GM19025 (cell line): ENCODE measurements around the gene MACF1.
"Not testable (repeated sequence)": the region's sequence is repeated elsewhere in the genome, so short reads cannot be mapped to it uniquely, and the experiment has no call there.

Experiments used
- ATAC-seq: cut with Tn5 transposase; IDR thresholded peaks from one replicate; pipeline ENCODE4 v1.9.1; 2021; ENCODE audit warnings: mild to moderate bottlenecking, low read depth, moderate library complexity; ENCODE audit not compliant: unreplicated experiment

The MACF1 gene

GRCh38 chr1:39204441-39205081 lies at the start of gene MACF1:
Gene MACF1 (plus strand): TSS chr1:39204695. CDS start chr1:39205023, 328 bp downstream.
- no peak for ATAC-seq

- ATAC-seq: no peak
Measured at GRCh38 chr1:39157304-39157703, 47.2 kb upstream of the MACF1 start.

- peak; percentile 93 for ATAC-seq
Measured at GRCh38 chr1:39158327-39159086, 46.0 kb upstream of the MACF1 start.

GRCh38 chr1:39159224-39160036 lies 45.1 kb upstream of the MACF1 start:
- ATAC-seq: no peak

- ATAC-seq: no peak
Measured at GRCh38 chr1:39160703-39161102, 43.8 kb upstream of the MACF1 start.

GRCh38 chr1:39161811-39162210 lies 42.7 kb upstream of the MACF1 start:
- ATAC-seq: not testable (repeated sequence)

GRCh38 chr1:39163469-39163868 lies 41.0 kb upstream of the MACF1 start:
- ATAC-seq: no peak

- no peak for ATAC-seq
Measured at GRCh38 chr1:39164256-39164655, 40.2 kb upstream of the MACF1 start.

GRCh38 chr1:39165049-39165448 lies 39.4 kb upstream of the MACF1 start:
- no peak for ATAC-seq

GRCh38 chr1:39165488-39165887 lies 39.0 kb upstream of the MACF1 start:
- ATAC-seq: no peak

GRCh38 chr1:39167632-39168209 lies 36.8 kb upstream of the MACF1 start:
- no peak for ATAC-seq

- ATAC-seq: no peak
Measured at GRCh38 chr1:39168301-39169080, 36.0 kb upstream of the MACF1 start.

GRCh38 chr1:39170731-39171667 lies 33.5 kb upstream of the MACF1 start:
- ATAC-seq: no peak

GRCh38 chr1:39173119-39173994 lies 31.1 kb upstream of the MACF1 start:
- ATAC-seq: no peak

- no peak for ATAC-seq
Measured at GRCh38 chr1:39173995-39174380, 30.5 kb upstream of the MACF1 start.

- ATAC-seq: no peak
Measured at GRCh38 chr1:39174390-39175081, 30.0 kb upstream of the MACF1 start.

GRCh38 chr1:39177706-39178105 lies 26.8 kb upstream of the MACF1 start:
- no peak for ATAC-seq
